Measurements from ENCODE around the gene MSTO1.
"Not testable (repeated sequence)": the region's sequence is repeated elsewhere in the genome, so short reads cannot be mapped to it uniquely, and the experiment has no call there.

DNA sequence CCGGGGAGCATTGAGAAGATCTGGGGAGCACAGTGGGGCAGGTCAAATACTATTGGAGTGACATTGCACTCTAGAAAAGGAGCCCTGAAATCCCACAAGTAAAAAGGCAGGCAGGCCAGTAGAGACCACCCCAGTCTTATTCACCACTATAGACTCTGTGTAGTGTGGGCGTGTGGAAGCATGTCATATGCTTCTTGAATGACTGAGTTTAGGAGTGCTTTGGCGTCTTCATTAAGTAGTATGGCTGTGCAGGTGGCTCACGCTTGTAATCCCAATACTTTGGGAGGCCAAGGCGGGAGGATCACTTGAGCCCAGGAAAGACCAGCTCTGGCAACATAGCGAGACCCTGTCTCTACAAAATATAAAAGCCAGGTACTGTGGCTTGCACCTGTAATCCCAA, 26.2 kb upstream of the MSTO1 start:
- TF ChIP-seq, protein P1, sequence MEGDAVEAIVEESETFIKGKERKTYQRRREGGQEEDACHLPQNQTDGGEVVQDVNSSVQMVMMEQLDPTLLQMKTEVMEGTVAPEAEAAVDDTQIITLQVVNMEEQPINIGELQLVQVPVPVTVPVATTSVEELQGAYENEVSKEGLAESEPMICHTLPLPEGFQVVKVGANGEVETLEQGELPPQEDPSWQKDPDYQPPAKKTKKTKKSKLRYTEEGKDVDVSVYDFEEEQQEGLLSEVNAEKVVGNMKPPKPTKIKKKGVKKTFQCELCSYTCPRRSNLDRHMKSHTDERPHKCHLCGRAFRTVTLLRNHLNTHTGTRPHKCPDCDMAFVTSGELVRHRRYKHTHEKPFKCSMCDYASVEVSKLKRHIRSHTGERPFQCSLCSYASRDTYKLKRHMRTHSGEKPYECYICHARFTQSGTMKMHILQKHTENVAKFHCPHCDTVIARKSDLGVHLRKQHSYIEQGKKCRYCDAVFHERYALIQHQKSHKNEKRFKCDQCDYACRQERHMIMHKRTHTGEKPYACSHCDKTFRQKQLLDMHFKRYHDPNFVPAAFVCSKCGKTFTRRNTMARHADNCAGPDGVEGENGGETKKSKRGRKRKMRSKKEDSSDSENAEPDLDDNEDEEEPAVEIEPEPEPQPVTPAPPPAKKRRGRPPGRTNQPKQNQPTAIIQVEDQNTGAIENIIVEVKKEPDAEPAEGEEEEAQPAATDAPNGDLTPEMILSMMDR (IDR thresholded peaks at IDR 0.05 in 8 of 11, conservative IDR thresholded peaks at IDR 0.05 in 3 of 11), result not testable (repeated sequence)
- not testable (repeated sequence) for TF ChIP-seq POLR2A, POLR2AphosphoS5 (IDR thresholded peaks at IDR 0.05)

Measured in spleen (tissue), 7 donors.